Gastrocnemius medialis (tissue), 4 donors: ENCODE data around the gene GAREM1. TPM values are rescaled to one million over a fixed set of nuclear protein-coding genes. Genes with fewer than 3 reads are reported as not detected.

ENCODE experiments used
- ATAC-seq, 2 donors: fragments of 150-250 bp; one replicate each; pipeline ENCODE4 v1.9.1; 2016
- DNase-seq, 2 donors: peaks; one replicate each; pipeline ENCODE4 v3.0.0-alpha.2; 2019
- H3K27ac ChIP-seq, 4 donors: fragments of 200-600 bp; sonication (generic); 1 replicate in 1 of 4; 2 replicates in 3 of 4; pipeline ENCODE4 v1.5.1; 2016 to 2018; ENCODE audit warnings: mild to moderate bottlenecking in 2 of 4, moderate library complexity in 1 of 4
- H3K27me3 ChIP-seq, 3 donors: fragments of 200-600 bp; sonication (generic) in 2 of 3; 1 replicate in 1 of 3; 2 replicates in 2 of 3; pipeline versions ENCODE4 v1.5.1 to v1.6.0; 2016 to 2019; ENCODE audit warnings: mild to moderate bottlenecking in 1 of 3, moderate library complexity in 1 of 3
- H3K36me3 ChIP-seq, 2 donors: fragments of 200-600 bp; sonication (generic) in 1 of 2; one replicate each; pipeline ENCODE4 v1.5.1; 2017 to 2018
- H3K4me1 ChIP-seq, 2 donors: fragments of 200-600 bp; sonication (generic) in 1 of 2; one replicate each; pipeline ENCODE4 v1.5.1; 2016 to 2017; ENCODE audit warnings: mild to moderate bottlenecking in 2 of 2
- H3K4me3 ChIP-seq, 4 donors: fragments of 200-600 bp; sonication (generic) in 3 of 4; 1 replicate in 1 of 4; 2 replicates in 3 of 4; pipeline ENCODE4 v1.5.1; 2016 to 2019; ENCODE audit warnings: mild to moderate bottlenecking in 2 of 4
- H3K9me3 ChIP-seq, 3 donors: fragments of 200-600 bp; sonication (generic) in 2 of 3; 1 replicate in 1 of 3; 2 replicates in 2 of 3; pipeline ENCODE4 v1.5.1; 2016 to 2019
- CTCF ChIP-seq, 5 experiments: fragments of 450-650 bp in 3 of 5; fragments of 200-600 bp in 2 of 5; sonication (generic) in 2 of 5; IDR thresholded peaks in 4 of 5; conservative IDR thresholded peaks in 1 of 5; 1 replicate in 4 of 5; 2 replicates in 1 of 5; pipeline ENCODE4 v1.5.1; 2016 to 2019; ENCODE audit warnings: antibody characterized with exemption in 5 of 5, mild to moderate bottlenecking in 3 of 5, moderate library complexity in 3 of 5
- POLR2A ChIP-seq, 2 donors: fragments of 450-650 bp; IDR thresholded peaks; one replicate each; pipeline ENCODE4 v1.6.1; 2017; ENCODE audit warnings: antibody characterized with exemption in 2 of 2, mild to moderate bottlenecking in 2 of 2, moderate library complexity in 2 of 2
- in situ Hi-C, 4 donors: fragments of 200-750 bp; cut with MboI; loops; one replicate each; pipeline versions ENCODE4 v1.15.0 to v1.8.0; 2017; ENCODE audit warnings: low sequenced_read_pairs in 4 of 4
- intact Hi-C: fragments of 100-400 bp; cut with DNase I; formaldehyde crosslinking; loops from one replicate; pipeline ENCODE4 v1.15.1; 2023; ENCODE audit warnings: low total_unique reads
- total RNA-seq, 4 donors: library from RNA; depleted of rRNA; stranded (reverse); fragments of >200 nt; gene quantifications; one replicate each; pipeline versions ENCODE4 v1.1.0 to v1.2.3, GENCODE V29; 2016

Gene GAREM1
- total RNA-seq, 4 donors from 2014 or later: 13.4 to 21.9 (median 16.4) TPM

DNA sequence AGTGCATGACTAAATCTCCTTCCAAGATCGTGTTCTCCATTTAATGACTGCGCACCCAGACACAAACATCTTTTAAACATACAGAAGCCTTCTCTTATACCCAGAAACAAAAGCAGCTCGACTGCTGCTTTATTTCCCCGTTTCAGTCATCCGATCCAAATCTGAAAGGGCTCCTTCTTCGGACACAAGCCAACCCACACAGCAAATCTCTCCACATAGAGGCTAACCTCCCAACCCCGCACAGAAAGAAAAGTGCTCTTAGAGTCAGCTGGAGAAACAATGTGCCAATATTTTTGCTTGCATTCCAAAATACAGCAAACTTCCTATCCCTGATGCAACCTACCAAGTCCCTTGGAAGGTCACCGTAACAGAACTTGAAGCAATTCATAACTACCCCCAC is 29.1 kb downstream of the GAREM1 start:
- peaks cover 13 to 37% of the 10 kb centered on the region in 2 donors for H3K4me1 ChIP-seq
- peak overlapping the region in 3 of 4 donors; percentile 1 to 19 (median 1) for H3K4me3 ChIP-seq
- no peaks in the 10 kb centered on the region for H3K9me3 ChIP-seq
- in situ Hi-C loops (no loop called here), intact Hi-C loops (no loop called here)
- no peaks in the 10 kb centered on the region for H3K36me3 ChIP-seq
- H3K27ac ChIP-seq: no peak overlapping the region
- DNase-seq: no peak
- no peaks in the 10 kb centered on the region for H3K27me3 ChIP-seq
- ATAC-seq: no peak
- TF ChIP-seq CTCF (IDR thresholded peaks at IDR 0.05 in 4 of 5, conservative IDR thresholded peaks at IDR 0.05 in 1 of 5) (no peak), POLR2A (IDR thresholded peaks at IDR 0.05) (no peak)

- intact Hi-C loops (no loop called here), in situ Hi-C loops (no loop called here)
- peaks cover 18 to 38% of the 10 kb centered on the region in 2 donors for H3K4me1 ChIP-seq
Observed at GRCh38 chr18:32440518-32440917, 30.2 kb downstream of the GAREM1 start.

GRCh38 chr18:32439802-32440201 is 30.9 kb downstream of the GAREM1 start:
- no peaks in the 10 kb centered on the region for H3K27me3 ChIP-seq
- H3K36me3 ChIP-seq: no peaks in the 10 kb centered on the region
- TF ChIP-seq POLR2A (IDR thresholded peaks at IDR 0.05) (no peak), CTCF (IDR thresholded peaks at IDR 0.05 in 4 of 5, conservative IDR thresholded peaks at IDR 0.05 in 1 of 5) (no peak)
- ATAC-seq (no peak), DNase-seq (no peak)
- peaks cover 21 to 44% of the 10 kb centered on the region in 2 donors for H3K4me1 ChIP-seq
- H3K27ac ChIP-seq: no peak overlapping the region
- no peak overlapping the region for H3K4me3 ChIP-seq
- in situ Hi-C loops: no loop called here
- intact Hi-C loops: no loop called here
- H3K9me3 ChIP-seq: no peaks in the 10 kb centered on the region

More at GRCh38 chr18:32440518-32440917, 30.2 kb downstream of the GAREM1 start:
- no peaks in the 10 kb centered on the region for H3K27me3 ChIP-seq
- no peak overlapping the region for H3K27ac ChIP-seq
- no peak for DNase-seq
- no peaks in the 10 kb centered on the region for H3K9me3 ChIP-seq
- H3K4me3 ChIP-seq: no peak overlapping the region
- no peaks in the 10 kb centered on the region for H3K36me3 ChIP-seq
- ATAC-seq: no peak
- no peak for TF ChIP-seq POLR2A (IDR thresholded peaks at IDR 0.05)
- TF ChIP-seq CTCF (IDR thresholded peaks at IDR 0.05 in 4 of 5, conservative IDR thresholded peaks at IDR 0.05 in 1 of 5): no peak

- Histone ChIP-seq H3K4me3 (no peak overlapping the region), H3K36me3 (no peaks in the 10 kb centered on the region), H3K27me3 (no peaks in the 10 kb centered on the region), H3K27ac (no peak overlapping the region), H3K9me3 (no peaks in the 10 kb centered on the region), H3K4me1 (peaks cover 21 to 39% of the 10 kb centered on the region in 2 donors)
- in situ Hi-C loops: no loop called here
- intact Hi-C loops: no loop called here
- DNase-seq: no peak
- no peak for ATAC-seq
- TF ChIP-seq POLR2A (IDR thresholded peaks at IDR 0.05): no peak
- no peak for TF ChIP-seq CTCF (IDR thresholded peaks at IDR 0.05 in 4 of 5, conservative IDR thresholded peaks at IDR 0.05 in 1 of 5)
Observed at GRCh38 chr18:32439241-32439640, 31.4 kb downstream of the GAREM1 start.

- no peaks in the 10 kb centered on the region for H3K27me3 ChIP-seq
- H3K27ac ChIP-seq: no peak overlapping the region
- H3K4me1 ChIP-seq: peaks cover 25 to 39% of the 10 kb centered on the region in 2 donors
- peak in 1 of 2 donors; percentile 40 for ATAC-seq
- DNase-seq: peak in 1 of 2 donors; percentile 30
- H3K36me3 ChIP-seq: no peaks in the 10 kb centered on the region
- TF ChIP-seq CTCF (IDR thresholded peaks at IDR 0.05 in 4 of 5, conservative IDR thresholded peaks at IDR 0.05 in 1 of 5) (no peak), POLR2A (IDR thresholded peaks at IDR 0.05) (no peak)
- H3K9me3 ChIP-seq: no peaks in the 10 kb centered on the region
- in situ Hi-C loops (no loop called here), intact Hi-C loops (no loop called here)
- H3K4me3 ChIP-seq: no peak overlapping the region
Observed at GRCh38 chr18:32438173-32438572, 32.5 kb downstream of the GAREM1 start.
